GM18951 (cell line): ENCODE results near the gene SFTA2.
A peak's percentile ranks its signal among the peaks of the same experiment; 100 is the strongest.
"Not testable (repeated sequence)": the region's sequence is repeated elsewhere in the genome, so short reads cannot be mapped to it uniquely, and the experiment has no call there.

Experiments used
- POLR2A ChIP-seq: IDR thresholded peaks from 4 replicates; pipeline ENCODE4 v1.6.1; 2011; ENCODE audit warnings: mild to moderate bottlenecking; ENCODE audit not compliant: insufficient read length, insufficient read depth; ENCODE audit errors: extremely low read depth
- in situ Hi-C: fragments of 300-500 bp; cut with MboI; formaldehyde crosslinking; loops from one replicate; pipeline ENCODE4 v1.12.0; 2022; ENCODE audit warnings: low sequenced_read_pairs, mixed read lengths, inconsistent platforms; ENCODE audit not compliant: unreplicated experiment

SFTA2 gene

DNA sequence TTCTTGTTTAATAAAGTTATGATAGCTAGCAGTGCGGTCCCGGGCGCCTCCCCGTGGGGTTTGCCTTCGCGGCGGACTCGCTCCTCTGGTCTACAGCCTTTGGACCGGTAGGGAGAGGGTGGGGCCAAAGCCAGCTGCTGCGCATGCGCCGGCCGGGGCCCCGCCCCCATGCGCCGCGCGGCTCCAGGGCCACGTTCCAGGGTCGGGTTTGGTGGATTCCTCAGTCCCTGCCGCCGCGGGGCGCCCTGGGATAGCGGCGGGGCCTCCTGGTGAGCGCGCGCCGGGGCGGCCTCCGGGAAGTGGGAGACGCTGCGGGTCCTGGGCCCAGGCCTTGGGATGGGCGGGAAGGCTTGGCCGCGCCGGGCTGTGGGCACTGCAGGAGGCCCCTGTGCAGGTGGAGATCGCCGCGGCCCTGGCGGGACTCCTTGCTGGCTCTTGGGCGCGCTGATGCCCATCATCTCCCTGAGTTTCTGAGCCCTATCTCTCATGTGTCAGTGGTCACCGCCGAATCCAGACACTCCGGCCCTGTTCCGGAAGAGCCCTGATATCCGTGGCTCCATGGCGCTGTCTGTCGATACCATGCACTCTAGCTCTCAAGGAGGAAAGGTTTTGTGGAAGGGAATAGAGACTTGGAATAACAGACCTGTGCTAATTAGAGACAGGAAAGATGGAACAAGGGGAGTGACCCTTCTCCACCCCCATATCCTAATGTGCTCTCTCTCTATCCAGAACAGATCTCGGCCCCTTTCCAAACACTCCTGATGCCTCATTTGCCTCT, 17.7 kb downstream of the SFTA2 start, which contains the start of gene VARS2:
Gene VARS2 (plus strand): TSS at position 163 of the 778 bp plus-strand sequence. CDS start 599 bp downstream, at position 762.
- TF ChIP-seq POLR2A = peak; percentile 81
- in situ Hi-C loops = loop anchor here (10.0 kb wide), 1 partner anchor 161 kb away; no protein-coding TSS in a partner anchor

GRCh38 chr6:30913721-30914075, 18.3 kb downstream of the SFTA2 start:
- TF ChIP-seq POLR2A = no peak
- in situ Hi-C loops = loop anchor here (10.0 kb wide), 1 partner anchor 161 kb away; no protein-coding TSS in a partner anchor

DNA sequence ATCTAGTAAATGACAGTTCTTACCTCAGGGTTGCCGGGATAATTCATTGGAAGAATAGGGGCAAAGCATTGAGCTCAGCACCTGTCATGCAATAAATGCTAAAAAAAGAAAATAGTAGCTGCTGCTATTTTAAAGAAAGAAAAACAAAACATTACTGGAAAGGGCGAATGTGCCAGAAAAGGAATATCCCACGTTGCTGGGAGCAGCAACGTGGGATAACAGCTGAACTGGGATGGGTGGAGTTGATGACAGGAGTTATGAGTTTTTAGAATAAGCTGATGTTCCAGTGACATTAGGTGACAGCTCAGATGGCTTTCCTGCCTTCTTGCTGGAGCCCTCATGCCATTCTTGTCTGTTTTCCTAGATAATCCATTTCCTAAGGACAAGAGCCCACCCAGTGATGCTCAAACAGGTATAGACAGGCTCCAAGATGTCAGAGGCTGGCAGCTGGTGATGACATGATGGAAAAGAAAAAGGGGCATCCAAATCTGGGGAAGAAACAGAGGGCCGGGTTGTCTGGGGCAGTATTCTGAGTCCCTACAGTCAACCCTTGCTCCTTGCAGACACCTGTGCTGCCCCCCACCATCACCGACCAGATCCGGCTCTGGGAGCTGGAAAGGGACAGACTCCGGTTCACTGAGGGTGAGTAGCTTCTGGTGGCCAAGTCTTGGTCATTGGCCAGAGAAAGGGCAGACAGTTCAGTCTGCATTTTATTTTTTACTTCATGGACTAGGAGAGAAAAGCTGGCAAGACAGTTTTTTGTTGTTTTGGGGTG, 19.0 kb downstream of the SFTA2 start:
- in situ Hi-C loops = loop anchor here (10.0 kb wide), 1 partner anchor 162 kb away; no protein-coding TSS in a partner anchor
- no peak for TF ChIP-seq POLR2A

- in situ Hi-C loops = loop anchor here (10.0 kb wide), 1 partner anchor 164 kb away; no protein-coding TSS in a partner anchor
These were observed 21.5 kb downstream of the SFTA2 start for GRCh38 chr6:30910473-30910872.

GRCh38 chr6:30908700-30909099, 23.3 kb downstream of the SFTA2 start:
- no peak for TF ChIP-seq POLR2A
- in situ Hi-C loops = no loop called here

DNA sequence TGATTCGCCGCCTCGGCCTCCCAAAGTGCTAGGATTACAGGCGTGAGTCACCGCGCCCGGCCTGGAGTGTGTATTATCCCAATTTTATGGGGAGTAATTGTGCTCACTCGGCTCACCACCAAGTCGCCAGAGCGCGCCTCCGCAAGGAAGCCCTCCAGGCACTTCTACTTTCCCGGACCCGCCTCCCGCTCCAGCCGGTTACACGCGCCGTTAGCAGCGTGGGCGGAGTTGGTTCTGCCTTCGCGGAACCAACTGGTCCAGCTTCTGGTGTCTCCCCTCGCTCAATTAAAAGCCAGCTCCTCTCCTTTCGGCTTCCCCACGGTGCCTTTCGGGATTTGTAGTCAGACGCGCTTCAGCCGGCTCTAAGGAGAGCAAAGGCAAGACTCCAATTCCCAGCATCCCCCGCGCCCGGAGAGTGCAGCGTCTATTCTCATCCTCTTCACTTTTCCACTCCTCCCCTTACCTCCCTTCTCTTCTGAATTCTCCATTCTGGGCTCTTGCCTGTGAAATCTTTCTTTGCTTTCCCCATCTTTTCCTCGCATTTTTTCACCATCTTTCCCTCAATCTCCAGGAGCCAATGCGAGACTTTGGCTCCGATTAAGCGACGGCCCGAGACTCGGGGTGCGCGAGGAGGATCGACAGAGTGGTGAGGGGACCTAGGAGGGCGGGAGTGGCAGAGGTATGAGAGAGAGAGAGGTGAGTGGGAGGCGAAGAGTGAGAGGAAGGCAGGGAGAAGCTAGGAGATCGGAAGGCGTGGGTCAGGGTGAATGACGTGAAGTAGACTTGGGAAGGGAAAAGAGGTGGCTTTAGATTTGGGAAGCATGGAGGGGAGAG, 24.0 kb downstream of the SFTA2 start, which contains the start of gene GTF2H4:
Gene GTF2H4 (plus strand): TSS at position 450 of the 834 bp plus-strand sequence.
- in situ Hi-C loops = no loop called here
- TF ChIP-seq POLR2A = peak; percentile 55

DNA sequence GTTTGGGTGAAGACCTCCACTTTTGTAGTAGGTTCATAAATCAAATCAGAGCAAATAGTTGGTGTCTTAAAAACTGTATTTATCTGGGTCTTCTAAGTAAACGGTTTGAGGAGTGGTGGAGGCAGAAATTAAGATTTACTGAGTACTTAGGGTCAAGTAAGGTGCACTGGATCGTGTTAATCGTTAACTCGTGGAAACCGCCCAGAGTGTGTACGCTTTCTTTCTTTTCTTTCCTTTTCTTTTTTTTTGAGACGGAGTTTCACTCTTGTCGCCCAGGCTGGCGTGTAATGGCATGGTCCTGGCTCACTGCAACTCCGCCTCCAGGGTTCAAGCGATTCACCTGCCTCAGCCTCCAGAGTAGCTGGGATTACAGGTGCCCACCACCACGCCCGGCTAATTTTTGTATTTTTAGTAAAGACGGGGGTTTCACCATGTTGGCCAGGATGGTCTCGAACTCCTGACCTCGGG, 24.6 kb downstream of the SFTA2 start:
- in situ Hi-C loops = not testable (repeated sequence)

- TF ChIP-seq POLR2A = no peak
- in situ Hi-C loops = no loop called here
These were observed 28.7 kb downstream of the SFTA2 start for GRCh38 chr6:30903236-30903635.

GRCh38 chr6:30902709-30903108, 29.3 kb downstream of the SFTA2 start:
- in situ Hi-C loops = no loop called here
- TF ChIP-seq POLR2A = no peak

GRCh38 chr6:30902196-30902595, 29.8 kb downstream of the SFTA2 start:
- in situ Hi-C loops = not testable (repeated sequence)

DNA sequence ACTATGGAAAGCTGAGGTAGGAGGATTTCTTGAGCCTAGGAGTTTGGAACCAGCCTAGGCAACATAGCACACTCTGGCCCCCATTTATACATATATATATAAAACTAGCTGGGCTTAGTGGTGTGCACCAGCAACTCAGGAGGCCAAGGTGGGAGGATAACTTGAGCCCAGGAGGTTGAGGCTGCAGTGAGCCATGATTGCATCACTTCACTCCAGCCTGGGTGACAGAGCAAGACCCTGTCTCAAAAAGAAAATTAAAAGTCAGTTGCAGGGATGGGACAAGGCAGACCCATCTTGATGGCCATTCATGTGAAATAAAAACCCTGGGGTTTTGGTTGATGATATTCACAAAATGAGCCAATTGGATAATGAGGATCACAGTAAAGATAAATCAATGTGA, 30.5 kb downstream of the SFTA2 start:
- in situ Hi-C loops = no loop called here
- TF ChIP-seq POLR2A = no peak

- in situ Hi-C loops = no loop called here
- TF ChIP-seq POLR2A = no peak
These were observed 31.0 kb downstream of the SFTA2 start for GRCh38 chr6:30900863-30901417.
